GM11168 (cell line): ENCODE data around the gene RNF133.

Experiments
- in situ Hi-C: fragments of 300-500 bp; cut with MboI; formaldehyde crosslinking; loops from one replicate; pipeline ENCODE4 v1.12.0; 2022; ENCODE audit warnings: low sequenced_read_pairs; ENCODE audit not compliant: unreplicated experiment

RNF133 gene

GRCh38 chr7:122699017-122699416 lies at the start of gene RNF133:
TSS of gene RNF133 (minus strand) at chr7:122699117. CDS start at chr7:122698918, 199 bp downstream.
- in situ Hi-C loops: no loop called here

- in situ Hi-C loops: no loop called here
Measured at GRCh38 chr7:122748195-122748594, 49.3 kb upstream of the RNF133 start.

GRCh38 chr7:122746948-122747347 lies 48.0 kb upstream of the RNF133 start:
- in situ Hi-C loops: no loop called here

GRCh38 chr7:122743211-122743610 lies 44.3 kb upstream of the RNF133 start:
- in situ Hi-C loops: no loop called here

GRCh38 chr7:122738947-122739346 lies 40.0 kb upstream of the RNF133 start:
- in situ Hi-C loops: no loop called here

GRCh38 chr7:122736183-122736582 lies 37.3 kb upstream of the RNF133 start:
- in situ Hi-C loops: no loop called here

- in situ Hi-C loops: no loop called here
Measured at GRCh38 chr7:122727759-122728158, 28.8 kb upstream of the RNF133 start.

GRCh38 chr7:122727354-122727753 lies 28.4 kb upstream of the RNF133 start:
- in situ Hi-C loops: no loop called here

- in situ Hi-C loops: no loop called here
Measured at GRCh38 chr7:122726881-122727280, 28.0 kb upstream of the RNF133 start.

GRCh38 chr7:122724366-122724765 lies 25.4 kb upstream of the RNF133 start:
- in situ Hi-C loops: no loop called here

- in situ Hi-C loops: no loop called here
Measured at GRCh38 chr7:122719010-122719578, 20.2 kb upstream of the RNF133 start.

GRCh38 chr7:122717356-122718089 lies 18.6 kb upstream of the RNF133 start:
- in situ Hi-C loops: no loop called here

GRCh38 chr7:122715183-122715582 lies 16.3 kb upstream of the RNF133 start:
- in situ Hi-C loops: no loop called here

- in situ Hi-C loops: no loop called here
Measured at GRCh38 chr7:122710916-122711315, 12.0 kb upstream of the RNF133 start.

- in situ Hi-C loops: no loop called here
Measured at GRCh38 chr7:122709930-122710646, 11.2 kb upstream of the RNF133 start.

GRCh38 chr7:122706836-122707235 lies 7.9 kb upstream of the RNF133 start:
- in situ Hi-C loops: no loop called here

GRCh38 chr7:122702872-122703510 lies 4.1 kb upstream of the RNF133 start, which contains the start of gene RNF148:
TSS of gene RNF148 (minus strand) at chr7:122702922. CDS start at chr7:122702750, 172 bp downstream.
- in situ Hi-C loops: no loop called here

GRCh38 chr7:122695816-122696215 lies 3.1 kb downstream of the RNF133 start:
- in situ Hi-C loops: no loop called here

GRCh38 chr7:122694697-122695096 lies 4.2 kb downstream of the RNF133 start:
- in situ Hi-C loops: no loop called here

- in situ Hi-C loops: no loop called here
Measured at GRCh38 chr7:122692769-122693309, 6.1 kb downstream of the RNF133 start.
